ENCODE data around the gene TWIST2. TPM values are rescaled to one million over a fixed set of nuclear protein-coding genes. Genes with fewer than 3 reads are reported as not detected.

The TWIST2 gene
- total RNA-seq, 2 donors from 2014 or later: not detected

GRCh38 chr2:238924796-238925195, 76.9 kb downstream of the TWIST2 start:
- ATAC-seq (replicated peaks in 1 of 2) (no peak), DNase-seq (no peak)
- no peaks in the 10 kb centered on the region for H3K36me3 Mint-ChIP-seq (ENCODE audit: insufficient read depth in 2 of 2)
- no peaks in the 10 kb centered on the region for H3K4me1 Mint-ChIP-seq (ENCODE audit: low read depth)
- no peak overlapping the region for H3K27ac Mint-ChIP-seq
- no peaks in the 10 kb centered on the region for H3K9me3 Mint-ChIP-seq
- H3K4me3 Mint-ChIP-seq: no peak overlapping the region
- no peaks in the 10 kb centered on the region for H3K27me3 Mint-ChIP-seq (ENCODE audit: low read depth)

- no peaks in the 10 kb centered on the region for H3K36me3 Mint-ChIP-seq (ENCODE audit: insufficient read depth in 2 of 2)
- DNase-seq (no peak), ATAC-seq (replicated peaks in 1 of 2) (no peak)
- H3K27me3 Mint-ChIP-seq (ENCODE audit: low read depth): no peaks in the 10 kb centered on the region
- H3K9me3 Mint-ChIP-seq: no peaks in the 10 kb centered on the region
- H3K4me3 Mint-ChIP-seq: no peak overlapping the region
- no peaks in the 10 kb centered on the region for H3K4me1 Mint-ChIP-seq (ENCODE audit: low read depth)
- no peak overlapping the region for H3K27ac Mint-ChIP-seq
These were observed 77.4 kb downstream of the TWIST2 start for GRCh38 chr2:238925281-238925680.

GRCh38 chr2:238925816-238926521, 78.1 kb downstream of the TWIST2 start:
- DNase-seq: no peak
- no peaks in the 10 kb centered on the region for H3K4me1 Mint-ChIP-seq (ENCODE audit: low read depth)
- H3K4me3 Mint-ChIP-seq: no peak overlapping the region
- no peak overlapping the region for H3K27ac Mint-ChIP-seq
- H3K9me3 Mint-ChIP-seq: no peaks in the 10 kb centered on the region
- ATAC-seq (replicated peaks in 1 of 2): no peak
- peaks cover 7% of the 10 kb centered on the region for H3K27me3 Mint-ChIP-seq (ENCODE audit: low read depth)
- no peaks in the 10 kb centered on the region for H3K36me3 Mint-ChIP-seq (ENCODE audit: insufficient read depth in 2 of 2)

GRCh38 chr2:238926761-238927611, 79.1 kb downstream of the TWIST2 start:
- ATAC-seq (replicated peaks in 1 of 2) (no peak), DNase-seq (no peak)
- no peak overlapping the region for H3K27ac Mint-ChIP-seq
- H3K36me3 Mint-ChIP-seq (ENCODE audit: insufficient read depth in 2 of 2): no peaks in the 10 kb centered on the region
- H3K4me3 Mint-ChIP-seq: no peak overlapping the region
- peaks cover 17% of the 10 kb centered on the region for H3K27me3 Mint-ChIP-seq (ENCODE audit: low read depth)
- no peaks in the 10 kb centered on the region for H3K4me1 Mint-ChIP-seq (ENCODE audit: low read depth)
- no peaks in the 10 kb centered on the region for H3K9me3 Mint-ChIP-seq

GRCh38 chr2:238927746-238928519, 80.0 kb downstream of the TWIST2 start:
- Mint-ChIP-seq H3K4me3 (no peak overlapping the region), H3K27me3 (ENCODE audit: low read depth) (peaks cover 21% of the 10 kb centered on the region), H3K9me3 (no peaks in the 10 kb centered on the region), H3K4me1 (ENCODE audit: low read depth) (no peaks in the 10 kb centered on the region), H3K36me3 (ENCODE audit: insufficient read depth in 2 of 2) (no peaks in the 10 kb centered on the region), H3K27ac (no peak overlapping the region)
- DNase-seq: no peak
- ATAC-seq (replicated peaks in 1 of 2): no peak

GRCh38 chr2:238928520-238929241, 80.8 kb downstream of the TWIST2 start:
- Mint-ChIP-seq H3K4me3 (no peak overlapping the region), H3K27ac (no peak overlapping the region), H3K36me3 (ENCODE audit: insufficient read depth in 2 of 2) (no peaks in the 10 kb centered on the region), H3K27me3 (ENCODE audit: low read depth) (peaks cover 21% of the 10 kb centered on the region), H3K4me1 (ENCODE audit: low read depth) (no peaks in the 10 kb centered on the region), H3K9me3 (no peaks in the 10 kb centered on the region)
- DNase-seq (no peak), ATAC-seq (replicated peaks in 1 of 2) (no peak)

- no peak for DNase-seq
- Mint-ChIP-seq H3K36me3 (ENCODE audit: insufficient read depth in 2 of 2) (no peaks in the 10 kb centered on the region), H3K4me1 (ENCODE audit: low read depth) (no peaks in the 10 kb centered on the region), H3K27me3 (ENCODE audit: low read depth) (peaks cover 21% of the 10 kb centered on the region), H3K27ac (no peak overlapping the region), H3K9me3 (no peaks in the 10 kb centered on the region), H3K4me3 (no peak overlapping the region)
- ATAC-seq (replicated peaks in 1 of 2): no peak
These were observed 81.6 kb downstream of the TWIST2 start for GRCh38 chr2:238929242-238930081.

GRCh38 chr2:238930216-238930615, 82.3 kb downstream of the TWIST2 start:
- Mint-ChIP-seq H3K4me3 (no peak overlapping the region), H3K4me1 (ENCODE audit: low read depth) (no peaks in the 10 kb centered on the region), H3K27ac (no peak overlapping the region), H3K27me3 (ENCODE audit: low read depth) (peaks cover 21% of the 10 kb centered on the region), H3K36me3 (ENCODE audit: insufficient read depth in 2 of 2) (no peaks in the 10 kb centered on the region), H3K9me3 (no peaks in the 10 kb centered on the region)
- ATAC-seq (replicated peaks in 1 of 2) (no peak), DNase-seq (no peak)

- DNase-seq (no peak), ATAC-seq (replicated peaks in 1 of 2) (no peak)
- H3K36me3 Mint-ChIP-seq (ENCODE audit: insufficient read depth in 2 of 2): no peaks in the 10 kb centered on the region
- no peaks in the 10 kb centered on the region for H3K4me1 Mint-ChIP-seq (ENCODE audit: low read depth)
- H3K27me3 Mint-ChIP-seq (ENCODE audit: low read depth): peaks cover 10% of the 10 kb centered on the region
- H3K9me3 Mint-ChIP-seq: no peaks in the 10 kb centered on the region
- H3K27ac Mint-ChIP-seq: no peak overlapping the region
- no peak overlapping the region for H3K4me3 Mint-ChIP-seq
These were observed 88.5 kb downstream of the TWIST2 start for GRCh38 chr2:238936162-238937052.

GRCh38 chr2:238938003-238938400, 90.1 kb downstream of the TWIST2 start:
- H3K4me1 Mint-ChIP-seq (ENCODE audit: low read depth): no peaks in the 10 kb centered on the region
- no peak overlapping the region for H3K27ac Mint-ChIP-seq
- DNase-seq: no peak
- no peaks in the 10 kb centered on the region for H3K9me3 Mint-ChIP-seq
- H3K36me3 Mint-ChIP-seq (ENCODE audit: insufficient read depth in 2 of 2): no peaks in the 10 kb centered on the region
- ATAC-seq (replicated peaks in 1 of 2): no peak
- H3K27me3 Mint-ChIP-seq (ENCODE audit: low read depth): no peaks in the 10 kb centered on the region
- no peak overlapping the region for H3K4me3 Mint-ChIP-seq

GRCh38 chr2:238938401-238939055, 90.6 kb downstream of the TWIST2 start:
- H3K9me3 Mint-ChIP-seq: no peaks in the 10 kb centered on the region
- no peaks in the 10 kb centered on the region for H3K27me3 Mint-ChIP-seq (ENCODE audit: low read depth)
- H3K4me3 Mint-ChIP-seq: no peak overlapping the region
- H3K36me3 Mint-ChIP-seq (ENCODE audit: insufficient read depth in 2 of 2): no peaks in the 10 kb centered on the region
- H3K27ac Mint-ChIP-seq: no peak overlapping the region
- no peaks in the 10 kb centered on the region for H3K4me1 Mint-ChIP-seq (ENCODE audit: low read depth)
- ATAC-seq (replicated peaks in 1 of 2) (no peak), DNase-seq (no peak)
